Gastroesophageal sphincter (tissue), 3 donors: ENCODE measurements around the gene COMP.

ENCODE experiments used
- CTCF ChIP-seq, 4 experiments: fragments of 200-600 bp in 2 of 4; fragments of 450-650 bp in 2 of 4; sonication (generic) in 1 of 4; IDR thresholded peaks; one replicate each; pipeline ENCODE4 v1.5.1; 2017 to 2019; ENCODE audit warnings: antibody characterized with exemption in 4 of 4, mild to moderate bottlenecking in 2 of 4, moderate library complexity in 2 of 4
- EP300 ChIP-seq: sonication (generic); formaldehyde crosslinking; IDR thresholded peaks from one replicate; pipeline ENCODE4 v1.6.1; 2017; ENCODE audit warnings: antibody characterized with exemption, mild to moderate bottlenecking
- POLR2A ChIP-seq, 2 donors: fragments of 450-650 bp; IDR thresholded peaks; one replicate each; pipeline ENCODE4 v1.6.1; 2017; ENCODE audit warnings: antibody characterized with exemption in 2 of 2, mild to moderate bottlenecking in 2 of 2, moderate library complexity in 1 of 2
- POLR2AphosphoS5 ChIP-seq: sonication (generic); formaldehyde crosslinking; IDR thresholded peaks from one replicate; pipeline ENCODE4 v1.6.1; 2017; ENCODE audit warnings: antibody characterized with exemption

GRCh38 chr19:18780631-18781030, 10.5 kb downstream of the COMP start:
- TF ChIP-seq POLR2AphosphoS5, result no peak
- TF ChIP-seq CTCF (IDR thresholded peaks at IDR 0.05), result no peak
- TF ChIP-seq EP300, result no peak
- TF ChIP-seq POLR2A (IDR thresholded peaks at IDR 0.05), result no peak
